GM18858 (cell line): Measurements from ENCODE around the gene FBXO4.

Experiments
- ATAC-seq: cut with Tn5 transposase; IDR thresholded peaks from one replicate; pipeline ENCODE4 v1.9.1; 2021; ENCODE audit not compliant: unreplicated experiment

The FBXO4 gene, protein sequence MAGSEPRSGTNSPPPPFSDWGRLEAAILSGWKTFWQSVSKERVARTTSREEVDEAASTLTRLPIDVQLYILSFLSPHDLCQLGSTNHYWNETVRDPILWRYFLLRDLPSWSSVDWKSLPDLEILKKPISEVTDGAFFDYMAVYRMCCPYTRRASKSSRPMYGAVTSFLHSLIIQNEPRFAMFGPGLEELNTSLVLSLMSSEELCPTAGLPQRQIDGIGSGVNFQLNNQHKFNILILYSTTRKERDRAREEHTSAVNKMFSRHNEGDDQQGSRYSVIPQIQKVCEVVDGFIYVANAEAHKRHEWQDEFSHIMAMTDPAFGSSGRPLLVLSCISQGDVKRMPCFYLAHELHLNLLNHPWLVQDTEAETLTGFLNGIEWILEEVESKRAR

DNA sequence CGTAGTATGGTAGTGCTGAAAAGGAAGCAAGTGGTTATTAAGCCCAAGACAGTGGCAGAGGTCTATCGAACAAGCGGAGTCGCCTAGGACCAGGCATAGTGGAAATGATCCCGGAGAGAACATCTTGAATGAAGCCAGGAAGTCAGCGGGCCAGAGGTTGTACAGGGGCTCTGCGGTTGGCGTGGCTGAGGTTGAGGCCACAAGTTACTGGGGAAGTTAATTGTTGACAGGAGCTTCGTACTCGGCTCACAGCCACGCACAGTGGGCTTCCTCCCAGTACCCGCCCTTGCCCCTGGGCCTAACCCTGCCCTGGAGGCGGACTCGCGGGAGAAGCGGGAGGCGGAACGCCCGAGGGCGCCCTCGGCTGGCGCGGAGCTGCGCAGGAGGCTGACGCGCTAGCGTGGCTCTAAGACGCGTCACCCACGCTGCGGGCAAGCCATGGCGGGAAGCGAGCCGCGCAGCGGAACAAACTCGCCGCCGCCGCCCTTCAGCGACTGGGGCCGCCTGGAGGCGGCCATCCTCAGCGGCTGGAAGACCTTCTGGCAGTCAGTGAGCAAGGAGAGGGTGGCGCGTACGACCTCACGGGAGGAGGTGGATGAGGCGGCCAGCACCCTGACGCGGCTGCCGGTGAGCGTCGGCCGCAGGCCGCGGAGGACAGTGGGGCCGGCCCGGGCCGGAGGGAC, at the start of gene FBXO4:
Gene FBXO4 (plus strand): TSS at position 410 of the 683 bp plus-strand sequence. CDS start 29 bp downstream, at position 439.
- ATAC-seq = peak; percentile 90

- no peak for ATAC-seq
These were observed 48.4 kb upstream of the FBXO4 start for GRCh38 chr5:41876678-41877077.

- ATAC-seq = no peak
These were observed 47.7 kb upstream of the FBXO4 start for GRCh38 chr5:41877408-41877807.

GRCh38 chr5:41878173-41878572, 46.9 kb upstream of the FBXO4 start:
- ATAC-seq = no peak

- no peak for ATAC-seq
These were observed 46.2 kb upstream of the FBXO4 start for GRCh38 chr5:41878643-41879478.

DNA sequence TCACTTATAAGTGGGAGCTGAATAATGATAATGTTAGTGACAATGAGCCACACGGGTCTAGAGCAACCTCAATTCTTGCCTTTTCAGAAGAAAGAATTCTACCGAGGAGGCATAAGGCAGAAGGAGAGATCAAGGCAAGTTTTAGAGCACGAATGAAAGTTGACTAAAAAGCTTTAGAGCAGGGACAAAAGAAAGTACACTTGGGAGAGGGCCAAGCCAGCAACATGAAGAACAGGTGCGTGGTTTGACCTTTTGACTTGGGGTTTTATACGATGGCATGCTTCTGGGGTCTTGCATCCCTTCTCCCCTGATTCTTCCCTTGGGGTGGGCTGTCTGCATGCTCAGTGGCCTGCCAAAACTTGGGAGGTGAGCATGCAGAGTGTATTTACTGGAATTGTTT, 42.3 kb upstream of the FBXO4 start:
- ATAC-seq = no peak

GRCh38 chr5:41883243-41883642, 41.8 kb upstream of the FBXO4 start:
- no peak for ATAC-seq

DNA sequence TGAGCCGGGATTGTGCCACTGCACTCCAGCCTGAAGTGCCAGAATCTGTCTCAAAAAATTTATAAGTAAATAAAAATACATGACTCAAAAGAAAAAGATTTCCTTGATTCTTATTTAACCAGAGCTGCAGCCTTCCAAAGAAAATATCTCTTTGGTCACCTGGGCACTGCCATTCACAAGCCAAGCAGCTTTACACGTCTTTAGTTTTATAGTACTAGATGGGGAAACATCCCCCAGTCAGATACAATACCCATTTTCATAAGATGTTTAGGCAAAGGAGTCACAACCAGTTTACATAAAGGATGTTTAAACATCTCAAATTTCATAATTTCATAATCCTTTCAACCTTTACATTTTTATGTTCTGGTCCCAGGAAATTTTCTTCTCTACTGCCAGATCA, 41.1 kb upstream of the FBXO4 start:
- no peak for ATAC-seq

DNA sequence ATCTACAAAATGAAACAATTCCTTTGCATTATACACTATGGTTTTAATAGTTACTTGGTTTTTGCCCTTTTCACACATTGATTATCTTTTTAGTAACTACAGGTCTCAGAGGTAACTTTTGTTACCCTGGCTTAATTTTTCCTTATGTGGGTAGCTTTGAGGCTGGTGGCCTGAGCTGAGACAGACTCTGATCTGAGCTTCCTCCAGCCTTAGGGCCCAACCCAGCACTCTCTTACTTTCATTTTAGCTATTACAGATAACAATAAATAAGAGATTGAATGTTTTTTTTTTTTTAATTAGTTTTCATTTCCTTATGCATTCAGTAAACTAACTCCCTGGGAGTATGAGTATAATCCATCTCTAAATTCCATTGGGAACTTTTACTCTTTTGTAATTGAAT, 39.8 kb upstream of the FBXO4 start:
- ATAC-seq = no peak

GRCh38 chr5:41891066-41891707, 33.9 kb upstream of the FBXO4 start:
- ATAC-seq = no peak

- no peak for ATAC-seq
These were observed 33.0 kb upstream of the FBXO4 start for GRCh38 chr5:41892031-41892430.

GRCh38 chr5:41893074-41893851, 31.8 kb upstream of the FBXO4 start:
- no peak for ATAC-seq

DNA sequence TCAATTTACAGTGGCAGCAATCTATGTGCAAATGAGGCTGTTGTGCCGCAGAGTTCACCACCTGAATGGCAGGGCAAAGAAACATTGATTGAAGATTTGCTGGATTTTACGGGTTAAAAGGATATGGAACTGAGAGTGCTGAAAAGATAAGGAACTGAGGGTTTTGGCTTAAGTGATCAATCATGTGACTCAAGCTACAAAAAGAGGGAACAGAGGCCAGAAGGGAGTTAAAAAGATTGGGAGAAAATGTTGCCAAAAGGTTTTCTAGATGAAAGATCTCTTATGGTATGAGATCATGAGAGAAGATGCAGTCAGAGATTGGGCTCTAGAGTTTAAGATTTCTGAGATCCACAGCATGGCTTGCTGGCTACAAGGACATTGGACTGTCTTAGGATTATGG, 28.9 kb upstream of the FBXO4 start:
- ATAC-seq = no peak

- ATAC-seq = no peak
These were observed 21.6 kb upstream of the FBXO4 start for GRCh38 chr5:41903382-41903891.

DNA sequence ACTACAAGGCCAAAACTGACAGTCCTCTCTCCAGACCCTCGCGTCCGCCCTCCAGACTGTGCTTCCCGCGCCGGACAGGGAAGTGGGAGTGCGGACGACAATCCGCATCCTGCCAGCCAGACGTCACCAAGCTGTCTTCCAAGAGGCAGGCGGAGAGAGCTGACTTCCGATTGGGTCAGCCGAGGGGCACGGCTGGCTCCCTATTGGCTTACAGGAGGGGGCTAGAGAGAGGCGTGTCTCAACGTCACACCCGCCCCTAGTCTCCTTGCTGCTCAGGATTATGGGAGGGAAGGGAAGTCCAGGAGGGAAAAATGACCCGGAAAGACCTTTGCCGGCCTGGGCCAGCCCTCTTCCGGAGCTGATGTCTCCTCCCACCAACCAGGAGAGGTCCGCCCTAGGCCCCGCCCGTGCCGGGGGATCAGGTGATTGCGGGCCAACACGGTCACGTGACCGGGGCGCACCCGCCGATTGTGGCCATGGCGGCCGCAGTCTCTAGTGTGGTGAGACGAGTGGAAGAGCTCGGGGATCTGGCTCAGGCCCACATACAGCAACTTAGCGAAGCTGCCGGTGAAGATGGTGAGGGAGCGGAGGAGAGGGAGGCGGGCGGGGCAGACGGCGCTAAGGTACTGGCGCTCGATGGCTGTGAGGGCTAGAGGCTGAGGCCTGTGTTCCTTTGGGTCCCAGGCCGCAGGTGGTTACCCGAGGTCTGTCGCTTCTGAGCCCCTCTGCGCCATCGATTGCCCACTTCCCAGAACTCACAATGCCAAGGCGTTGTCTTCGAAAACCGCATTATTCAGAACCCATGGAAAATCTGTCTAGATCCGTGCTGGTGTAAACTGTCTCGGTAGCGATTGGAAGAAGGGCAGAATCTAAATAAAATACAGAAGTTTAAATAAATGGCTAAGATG, 20.9 kb upstream of the FBXO4 start, which contains the start of gene RIMOC1:
Gene RIMOC1 (plus strand): TSS at position 453 of the 908 bp plus-strand sequence. CDS start 24 bp downstream, at position 477.
- ATAC-seq = peak; percentile 97

GRCh38 chr5:41906151-41906550, 18.9 kb upstream of the FBXO4 start:
- ATAC-seq = no peak

DNA sequence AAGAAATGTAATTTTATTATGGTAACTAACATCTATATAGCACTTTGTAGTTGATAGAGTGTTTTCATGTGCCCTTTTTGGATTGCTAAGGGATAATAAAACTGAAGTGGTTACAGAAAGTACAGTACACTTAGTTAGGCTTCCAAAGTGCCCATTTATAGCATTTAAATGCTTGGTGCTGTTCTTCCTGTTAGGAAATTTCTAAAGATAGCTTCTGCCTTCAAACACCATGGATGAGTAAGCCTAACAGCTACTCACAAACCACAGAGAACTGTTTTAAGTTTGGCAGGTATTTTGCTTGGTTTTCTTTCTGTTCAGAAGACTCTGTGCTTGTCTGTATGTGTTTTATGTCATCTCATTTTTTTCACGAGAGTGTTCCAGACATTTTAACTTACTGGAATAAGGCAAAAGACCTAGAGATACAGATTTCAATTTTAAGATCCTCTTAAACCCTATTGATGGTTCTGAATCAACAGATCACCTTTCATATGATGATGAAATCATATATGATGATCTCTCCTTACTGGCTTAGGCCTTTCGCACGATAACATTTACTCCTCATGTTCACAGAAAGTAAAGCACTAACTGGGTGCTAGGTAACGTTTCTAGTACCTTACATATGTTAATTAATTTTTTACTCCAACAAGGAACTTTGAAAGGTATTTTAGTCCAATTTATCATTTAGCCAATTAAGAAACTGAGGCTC, 16.6 kb upstream of the FBXO4 start:
- no peak for ATAC-seq

DNA sequence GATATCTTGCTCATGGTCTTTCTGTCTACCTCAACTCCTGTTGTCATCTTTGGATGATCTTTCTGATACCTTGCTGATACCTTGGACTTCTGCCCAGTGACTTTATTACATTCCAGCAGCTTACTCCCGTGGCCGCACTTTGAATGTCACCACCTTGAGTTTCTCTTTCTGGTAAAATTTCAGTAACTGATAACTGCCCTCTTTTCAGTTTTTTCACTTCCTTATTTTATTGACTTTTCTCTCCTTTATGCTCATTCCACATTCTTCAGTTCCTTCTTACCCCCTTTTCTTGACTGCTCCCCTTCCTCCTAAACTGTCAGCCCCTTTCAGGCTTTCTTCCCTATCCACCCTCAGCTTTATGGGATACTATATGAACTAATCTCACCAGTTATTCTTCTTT, 7.0 kb upstream of the FBXO4 start:
- peak; percentile 57 for ATAC-seq
